Caco-2 (cell line): ENCODE results near the gene NRCAM. TPM values are rescaled to one million over a fixed set of nuclear protein-coding genes. Genes with fewer than 3 reads are reported as not detected.

Experiments
- BruUV-seq: library from RNA; stranded (reverse); fragments of 400-500 nt; replicated peaks from 2 replicates; lab custom pipeline; 2021; lab: Mats Ljungman, UMichigan
- CTCF ChIA-PET: fragments of 300-600 bp; sonication (Branson Sonifier 250); formaldehyde crosslinking; loops from one replicate; lab custom pipeline; 2022; ENCODE audit warnings: antibody characterized with exemption; lab: Charles Lee
- POLR2A ChIA-PET: fragments of 300-600 bp; sonication (Branson Sonifier 250); formaldehyde crosslinking; loops from one replicate; lab custom pipeline; 2022; ENCODE audit warnings: antibody characterized with exemption; lab: Charles Lee
- DNase-seq, 2 experiments: peaks; one replicate each; pipeline versions ENCODE4 v3.0.0 to v3.0.0-alpha.2; 2020 to 2022
- H3K27me3 ChIP-seq: replicated peaks from 2 replicates; pipeline ENCODE4 v1.6.0; 2011; ENCODE audit warnings: low read length; ENCODE audit not compliant: control insufficient read depth, insufficient read depth
- H3K36me3 ChIP-seq: 2 replicates; pipeline ENCODE4 v1.5.1; 2011; ENCODE audit warnings: low read length; ENCODE audit not compliant: control insufficient read depth, insufficient read depth
- H3K4me1 ChIP-seq: fragments of 250-450 bp; sonication (Bioruptor Pico); 2 replicates; pipeline ENCODE4 v1.5.1; 2020; ENCODE audit warnings: mild to moderate bottlenecking
- H3K4me3 ChIP-seq: 2 replicates; pipeline ENCODE4 v1.5.1; 2011; ENCODE audit warnings: low read depth, mild to moderate bottlenecking, control low read depth, low read length
- H3K9me3 ChIP-seq: fragments of 250-450 bp; sonication (Bioruptor Pico); 2 replicates; pipeline ENCODE4 v1.5.1; 2020; ENCODE audit warnings: mild to moderate bottlenecking, moderate library complexity
- H3K27ac Mint-ChIP-seq: one replicate; pipeline ENCODE4 v1.8.0; 2022; ENCODE audit warnings: mixed read lengths; ENCODE audit not compliant: unreplicated experiment
- H3K27me3 Mint-ChIP-seq: one replicate; pipeline ENCODE4 v1.8.0; 2022; ENCODE audit warnings: mixed read lengths; ENCODE audit not compliant: insufficient read depth, unreplicated experiment
- H3K36me3 Mint-ChIP-seq: one replicate; pipeline ENCODE4 v1.8.0; 2022; ENCODE audit warnings: mild to moderate bottlenecking, mixed read lengths; ENCODE audit not compliant: insufficient read depth, unreplicated experiment
- H3K4me1 Mint-ChIP-seq: one replicate; pipeline ENCODE4 v1.8.0; 2022; ENCODE audit warnings: low read depth, mixed read lengths; ENCODE audit not compliant: unreplicated experiment
- H3K4me3 Mint-ChIP-seq: one replicate; pipeline ENCODE4 v1.8.0; 2022; ENCODE audit warnings: mild to moderate bottlenecking, moderate library complexity, mixed read lengths; ENCODE audit not compliant: unreplicated experiment
- H3K9me3 Mint-ChIP-seq: one replicate; pipeline ENCODE4 v1.8.0; 2022; ENCODE audit warnings: mixed read lengths; ENCODE audit not compliant: unreplicated experiment
- intact Hi-C: fragments of 100-400 bp; cut with micrococcal nuclease; formaldehyde crosslinking; loops from one replicate; pipeline ENCODE4 v1.10.0; 2022; ENCODE audit not compliant: unreplicated experiment
- total RNA-seq: library from RNA; stranded (reverse); gene quantifications from 2 replicates; pipeline ENCODE4 v1.2.3, GENCODE V29; 2022
- TF ChIP-seq, protein P1 (sequence below), 2 experiments: fragments of 200-600 bp in 1 of 2; IDR thresholded peaks; 1 replicate in 1 of 2; 2 replicates in 1 of 2; pipeline versions ENCODE4 v1.5.1 to v1.8.0; 2011 to 2022; ENCODE audit warnings: antibody characterized with exemption in 1 of 2, control low read depth in 1 of 2, inconsistent platforms in 1 of 2, low read depth in 1 of 2, low read length in 1 of 2, mild to moderate bottlenecking in 1 of 2, moderate library complexity in 1 of 2; ENCODE audit not compliant: insufficient read depth in 1 of 2, severe bottlenecking in 1 of 2, unreplicated experiment in 1 of 2

NRCAM gene
- total RNA-seq, 1 experiment from 2014 or later, result 96.2 TPM

DNA sequence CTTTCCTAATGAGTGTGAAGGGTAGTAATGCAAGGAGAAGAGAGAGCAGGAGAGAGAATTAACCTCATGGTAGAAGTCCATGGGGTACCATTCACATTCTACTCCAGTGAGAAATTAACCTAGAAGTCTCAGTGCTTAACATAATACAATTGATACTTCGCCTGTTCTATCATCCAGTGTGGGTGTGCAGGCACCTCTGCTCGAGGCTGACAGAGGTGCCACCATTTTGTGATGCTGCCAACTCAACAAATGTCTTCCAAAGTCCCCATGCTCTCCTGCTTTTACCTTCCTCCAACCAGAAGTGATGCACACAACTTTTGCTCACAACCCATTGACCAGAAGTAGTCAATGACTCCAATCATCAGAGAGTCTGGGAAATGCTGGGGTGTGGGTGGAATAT lies 207.8 kb downstream of the NRCAM start:
- Mint-ChIP-seq H3K4me3 (no peak overlapping the region), H3K9me3 (no peaks in the 10 kb centered on the region), H3K36me3 (peaks cover 7% of the 10 kb centered on the region), H3K4me1 (peaks cover 57% of the 10 kb centered on the region), H3K27ac (no peak overlapping the region), H3K27me3 (no peaks in the 10 kb centered on the region)
- Histone ChIP-seq H3K9me3 (no peaks in the 10 kb centered on the region), H3K27me3 (no peaks in the 10 kb centered on the region), H3K4me1 (peaks cover 61% of the 10 kb centered on the region), H3K36me3 (no peaks in the 10 kb centered on the region), H3K4me3 (no peak overlapping the region)
- TF ChIP-seq, protein P1, sequence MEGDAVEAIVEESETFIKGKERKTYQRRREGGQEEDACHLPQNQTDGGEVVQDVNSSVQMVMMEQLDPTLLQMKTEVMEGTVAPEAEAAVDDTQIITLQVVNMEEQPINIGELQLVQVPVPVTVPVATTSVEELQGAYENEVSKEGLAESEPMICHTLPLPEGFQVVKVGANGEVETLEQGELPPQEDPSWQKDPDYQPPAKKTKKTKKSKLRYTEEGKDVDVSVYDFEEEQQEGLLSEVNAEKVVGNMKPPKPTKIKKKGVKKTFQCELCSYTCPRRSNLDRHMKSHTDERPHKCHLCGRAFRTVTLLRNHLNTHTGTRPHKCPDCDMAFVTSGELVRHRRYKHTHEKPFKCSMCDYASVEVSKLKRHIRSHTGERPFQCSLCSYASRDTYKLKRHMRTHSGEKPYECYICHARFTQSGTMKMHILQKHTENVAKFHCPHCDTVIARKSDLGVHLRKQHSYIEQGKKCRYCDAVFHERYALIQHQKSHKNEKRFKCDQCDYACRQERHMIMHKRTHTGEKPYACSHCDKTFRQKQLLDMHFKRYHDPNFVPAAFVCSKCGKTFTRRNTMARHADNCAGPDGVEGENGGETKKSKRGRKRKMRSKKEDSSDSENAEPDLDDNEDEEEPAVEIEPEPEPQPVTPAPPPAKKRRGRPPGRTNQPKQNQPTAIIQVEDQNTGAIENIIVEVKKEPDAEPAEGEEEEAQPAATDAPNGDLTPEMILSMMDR (IDR thresholded peaks at IDR 0.05; ENCODE audit: insufficient read depth in 1 of 2, low read depth in 1 of 2, low read length in 1 of 2, severe bottlenecking in 1 of 2, unreplicated experiment in 1 of 2), result no peak
- BruUV-seq, result no TSS peak
- intact Hi-C loops, result loop anchor here (5.0 kb wide), 2 partner anchors 44 to 319 kb away; partner anchors contain the start of genes DNAJB9 and THAP5
- no peak for DNase-seq
- CTCF ChIA-PET, result no interaction called here
- POLR2A ChIA-PET, result no interaction called here

DNA sequence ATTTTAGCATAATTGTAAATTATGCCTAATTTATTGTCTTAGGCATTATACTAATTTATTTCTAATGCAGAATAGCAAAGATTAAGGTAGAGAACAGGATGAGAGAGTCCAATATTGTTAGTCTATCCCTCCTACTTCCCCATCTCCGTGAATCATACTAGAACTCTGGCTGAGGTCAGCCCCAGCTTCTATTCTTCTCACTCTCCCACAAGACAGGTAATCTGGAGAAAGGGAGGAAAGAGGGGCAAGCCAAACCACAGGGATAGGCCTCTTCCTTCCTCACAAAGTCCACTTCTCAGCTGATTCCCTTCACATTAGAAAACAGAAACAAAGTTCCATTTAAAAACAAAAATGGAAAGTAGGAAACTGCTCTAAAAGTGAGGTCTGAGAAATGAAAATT lies 208.6 kb downstream of the NRCAM start:
- intact Hi-C loops, result loop anchor here (5.0 kb wide), 2 partner anchors 45 to 320 kb away; partner anchors contain the start of genes DNAJB9 and THAP5

DNA sequence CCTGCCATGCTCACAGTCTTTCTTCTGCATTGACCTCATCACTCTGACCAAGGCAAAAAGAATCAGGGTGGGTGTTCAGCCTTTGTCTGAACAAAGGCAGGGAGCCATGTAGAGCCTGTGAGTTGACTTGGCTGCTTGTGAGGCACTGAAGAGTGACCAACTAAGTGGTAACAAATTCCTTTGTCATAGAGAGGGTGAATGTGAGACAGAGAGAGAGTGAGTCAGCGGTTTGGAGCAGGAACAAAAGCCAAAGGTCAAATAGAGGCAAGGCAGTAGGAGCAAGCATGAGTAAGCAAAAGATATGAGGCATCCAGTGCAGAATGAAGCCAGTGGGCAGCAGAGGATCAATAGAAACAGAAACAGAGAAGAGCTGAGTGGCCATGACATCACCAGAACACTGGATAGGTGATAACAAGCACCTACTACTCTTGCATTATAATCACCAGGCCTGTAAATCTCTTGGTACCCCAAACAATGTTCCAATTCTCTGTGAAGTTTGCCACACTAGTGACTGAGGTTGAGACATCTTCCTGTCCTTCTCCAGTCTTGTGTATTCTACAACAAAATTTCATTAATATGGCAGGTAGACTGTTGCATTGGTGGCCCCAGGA lies 209.9 kb downstream of the NRCAM start:
- Histone ChIP-seq H3K4me1 (peaks cover 61% of the 10 kb centered on the region), H3K27me3 (no peaks in the 10 kb centered on the region), H3K36me3 (no peaks in the 10 kb centered on the region), H3K9me3 (no peaks in the 10 kb centered on the region), H3K4me3 (no peak overlapping the region)
- Mint-ChIP-seq H3K4me1 (peaks cover 44% of the 10 kb centered on the region), H3K27ac (peak overlapping the region; percentile 80), H3K9me3 (no peaks in the 10 kb centered on the region), H3K4me3 (peak overlapping the region; percentile 43), H3K36me3 (peaks cover 7% of the 10 kb centered on the region), H3K27me3 (no peaks in the 10 kb centered on the region)
- POLR2A ChIA-PET, result interaction anchor here (0.6 to 1.0 kb wide), 2 partner anchors 279 to 1080 kb away, joined by 4 to 5 read pairs; partner anchors contain the start of gene PNPLA8
- BruUV-seq, result no TSS peak
- TF ChIP-seq, protein P1 (IDR thresholded peaks at IDR 0.05; ENCODE audit: insufficient read depth in 1 of 2, low read depth in 1 of 2, low read length in 1 of 2, severe bottlenecking in 1 of 2, unreplicated experiment in 1 of 2), result peak in 1 of 2 experiments; percentile 29
- DNase-seq, result peak; percentile 78 to 89
- intact Hi-C loops, result loop anchor here (1.0 to 5.0 kb wide), 4 partner anchors 11 to 321 kb away; partner anchors contain the start of genes DNAJB9 and THAP5
- CTCF ChIA-PET, result interaction anchor here (0.5 kb wide), 1 partner anchor 65 kb away, joined by 3 read pairs; no protein-coding TSS in a partner anchor

More for the DNA sequence above, 208.6 kb downstream of the NRCAM start:
- H3K27ac Mint-ChIP-seq, result peak overlapping the region; percentile 12
- no peaks in the 10 kb centered on the region for H3K9me3 Mint-ChIP-seq
- Histone ChIP-seq H3K27me3 (no peaks in the 10 kb centered on the region), H3K9me3 (no peaks in the 10 kb centered on the region), H3K4me3 (no peak overlapping the region), H3K4me1 (peaks cover 61% of the 10 kb centered on the region), H3K36me3 (no peaks in the 10 kb centered on the region)
- DNase-seq, result no peak
- ChIA-PET POLR2A (no interaction called here), CTCF (no interaction called here)
- H3K36me3 Mint-ChIP-seq, result peaks cover 7% of the 10 kb centered on the region
- no TSS peak for BruUV-seq
- peaks cover 51% of the 10 kb centered on the region for H3K4me1 Mint-ChIP-seq
- no peak overlapping the region for H3K4me3 Mint-ChIP-seq
- TF ChIP-seq, protein P1 (IDR thresholded peaks at IDR 0.05; ENCODE audit: insufficient read depth in 1 of 2, low read depth in 1 of 2, low read length in 1 of 2, severe bottlenecking in 1 of 2, unreplicated experiment in 1 of 2), result no peak
- no peaks in the 10 kb centered on the region for H3K27me3 Mint-ChIP-seq
